ENCODE results near the gene FCRLA.

The FCRLA gene

DNA sequence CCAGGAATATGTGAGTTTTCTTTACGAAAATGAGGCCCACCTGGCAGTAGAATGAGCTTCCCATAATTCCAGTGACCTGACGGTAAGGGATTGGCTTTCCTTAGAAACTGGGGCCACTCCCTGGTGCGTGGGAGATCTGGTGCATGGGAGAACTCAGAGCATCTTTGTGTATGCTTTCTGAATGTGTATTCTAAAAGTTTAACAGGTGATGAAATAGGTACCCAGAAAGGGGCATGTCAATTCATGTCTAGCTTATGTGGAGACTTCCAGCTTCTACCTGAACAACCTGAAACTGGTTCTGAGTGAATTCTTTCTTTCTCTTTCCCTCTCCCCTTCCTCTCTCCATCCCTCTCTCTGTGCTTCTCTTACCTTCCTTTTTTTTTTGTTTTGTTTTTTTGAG lies 15.2 kb upstream of the FCRLA start:
- TF ChIP-seq, protein P1, sequence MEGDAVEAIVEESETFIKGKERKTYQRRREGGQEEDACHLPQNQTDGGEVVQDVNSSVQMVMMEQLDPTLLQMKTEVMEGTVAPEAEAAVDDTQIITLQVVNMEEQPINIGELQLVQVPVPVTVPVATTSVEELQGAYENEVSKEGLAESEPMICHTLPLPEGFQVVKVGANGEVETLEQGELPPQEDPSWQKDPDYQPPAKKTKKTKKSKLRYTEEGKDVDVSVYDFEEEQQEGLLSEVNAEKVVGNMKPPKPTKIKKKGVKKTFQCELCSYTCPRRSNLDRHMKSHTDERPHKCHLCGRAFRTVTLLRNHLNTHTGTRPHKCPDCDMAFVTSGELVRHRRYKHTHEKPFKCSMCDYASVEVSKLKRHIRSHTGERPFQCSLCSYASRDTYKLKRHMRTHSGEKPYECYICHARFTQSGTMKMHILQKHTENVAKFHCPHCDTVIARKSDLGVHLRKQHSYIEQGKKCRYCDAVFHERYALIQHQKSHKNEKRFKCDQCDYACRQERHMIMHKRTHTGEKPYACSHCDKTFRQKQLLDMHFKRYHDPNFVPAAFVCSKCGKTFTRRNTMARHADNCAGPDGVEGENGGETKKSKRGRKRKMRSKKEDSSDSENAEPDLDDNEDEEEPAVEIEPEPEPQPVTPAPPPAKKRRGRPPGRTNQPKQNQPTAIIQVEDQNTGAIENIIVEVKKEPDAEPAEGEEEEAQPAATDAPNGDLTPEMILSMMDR (IDR thresholded peaks at IDR 0.05) = no peak

DNA sequence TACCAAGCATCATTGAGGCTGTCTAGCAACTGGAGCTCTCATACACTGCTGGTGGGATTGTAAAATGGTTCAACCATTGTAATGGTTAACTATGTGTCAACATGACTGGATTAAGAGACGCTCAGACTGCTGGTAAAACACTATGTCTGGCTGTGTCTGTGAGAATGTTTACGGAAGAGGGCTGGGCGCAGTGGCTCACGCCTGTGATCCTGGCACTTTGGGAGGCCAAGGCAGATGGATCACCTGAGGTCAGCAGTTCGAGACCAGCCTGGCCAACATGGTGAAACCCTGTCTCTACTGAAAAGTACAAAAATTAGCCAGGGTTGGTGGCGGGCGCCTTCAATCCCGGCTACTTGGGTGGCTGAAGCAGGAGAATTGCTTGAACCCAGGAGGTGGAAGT lies 4.8 kb upstream of the FCRLA start:
- TF ChIP-seq, protein P1 (IDR thresholded peaks at IDR 0.05) = no peak

DNA sequence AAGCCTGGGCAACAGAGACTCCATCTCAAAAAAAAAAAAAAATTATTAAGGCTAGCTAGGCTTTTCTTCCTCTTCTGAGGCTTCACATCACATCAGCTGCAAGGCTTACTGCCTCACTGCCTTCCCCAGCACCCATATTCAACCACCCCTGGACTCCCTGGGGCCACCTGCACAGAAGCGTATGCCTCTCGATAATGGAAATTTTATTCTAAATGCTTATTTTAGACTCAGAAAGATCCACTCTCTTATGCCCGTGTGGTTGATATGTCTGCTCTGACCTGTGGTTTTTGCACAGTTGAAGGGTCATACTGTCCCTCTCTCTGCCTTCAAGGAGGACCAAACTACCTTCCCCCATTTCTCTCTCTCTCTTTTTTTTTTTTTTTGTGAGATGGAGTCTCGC lies 1.5 kb upstream of the FCRLA start:
- TF ChIP-seq, protein P1 (IDR thresholded peaks at IDR 0.05) = no peak

DNA sequence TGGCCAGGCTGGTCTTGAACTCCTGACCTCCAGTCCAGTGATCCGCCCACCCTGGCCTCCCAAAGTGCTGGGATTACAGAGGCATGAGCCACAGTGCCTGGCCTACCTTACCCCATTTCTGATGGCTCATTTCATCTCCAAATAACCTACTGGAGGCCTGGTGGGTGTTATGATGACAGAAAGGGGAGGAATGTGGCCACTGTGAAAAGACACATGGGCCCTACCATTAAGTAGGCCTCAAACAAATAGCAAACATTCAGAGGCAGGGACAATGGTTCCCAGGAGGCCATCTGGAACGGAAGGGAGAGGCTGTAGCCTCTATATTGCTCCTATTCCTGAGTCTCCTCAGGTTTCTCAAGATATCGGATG lies 932 bp upstream of the FCRLA start:
- TF ChIP-seq, protein P1 (IDR thresholded peaks at IDR 0.05) = no peak

DNA sequence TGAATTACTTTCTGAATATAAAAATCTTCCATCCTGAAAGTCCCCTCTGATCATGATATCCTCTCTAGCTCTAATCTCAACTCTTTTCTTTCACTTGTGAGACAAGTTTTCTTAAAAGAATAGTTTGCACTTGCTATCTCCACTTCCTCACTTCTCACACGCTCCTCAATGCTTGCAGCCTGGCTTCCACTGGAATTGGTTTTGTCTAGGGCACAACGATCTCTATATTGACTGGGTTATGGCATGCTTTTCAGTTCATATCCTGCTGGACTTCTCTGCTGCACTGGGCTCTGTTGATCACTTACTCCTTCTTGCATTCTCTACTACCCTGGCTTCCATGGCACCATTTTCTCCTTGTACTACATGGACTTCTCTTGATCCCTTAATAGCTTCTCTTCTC lies 474 bp downstream of the FCRLA start:
- TF ChIP-seq, protein P1 (IDR thresholded peaks at IDR 0.05) = no peak

DNA sequence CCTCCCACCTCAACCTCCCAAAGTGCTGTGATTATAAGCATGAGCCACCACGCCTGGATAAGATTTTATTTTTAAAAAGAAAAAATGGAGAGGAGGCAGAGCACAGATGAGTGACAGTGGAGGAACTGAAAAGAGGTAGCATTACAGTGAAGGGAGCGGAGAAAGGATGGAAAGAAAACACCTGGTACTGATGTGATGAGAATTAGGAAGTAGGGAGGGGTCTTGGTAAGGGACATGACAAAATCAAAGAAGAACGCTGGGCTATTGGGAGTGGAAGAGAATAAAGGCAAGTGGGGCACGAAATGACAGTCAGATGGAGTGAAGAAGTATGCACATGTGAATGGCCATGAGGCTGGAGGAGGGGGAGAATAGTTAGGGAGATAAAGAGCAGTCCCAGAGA lies 2.3 kb downstream of the FCRLA start:
- TF ChIP-seq, protein P1 (IDR thresholded peaks at IDR 0.05) = no peak

DNA sequence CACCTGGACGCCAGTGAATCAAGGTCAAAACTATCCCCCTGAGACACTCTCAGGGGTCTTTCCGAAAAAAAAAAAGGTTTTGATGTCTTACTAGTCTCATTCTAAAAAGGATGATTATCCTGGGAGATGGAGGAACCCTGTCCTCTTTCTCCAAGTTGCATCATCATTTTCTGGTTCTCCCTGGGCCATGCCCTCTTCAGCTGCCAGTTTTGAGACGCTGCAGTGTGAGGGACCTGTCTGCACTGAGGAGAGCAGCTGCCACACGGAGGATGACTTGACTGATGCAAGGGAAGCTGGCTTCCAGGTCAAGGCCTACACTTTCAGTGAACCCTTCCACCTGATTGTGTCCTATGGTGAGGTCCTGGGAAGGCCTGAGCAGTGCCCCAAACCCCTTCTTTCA lies 3.5 kb downstream of the FCRLA start:
- TF ChIP-seq, protein P1 (IDR thresholded peaks at IDR 0.05) = no peak

DNA sequence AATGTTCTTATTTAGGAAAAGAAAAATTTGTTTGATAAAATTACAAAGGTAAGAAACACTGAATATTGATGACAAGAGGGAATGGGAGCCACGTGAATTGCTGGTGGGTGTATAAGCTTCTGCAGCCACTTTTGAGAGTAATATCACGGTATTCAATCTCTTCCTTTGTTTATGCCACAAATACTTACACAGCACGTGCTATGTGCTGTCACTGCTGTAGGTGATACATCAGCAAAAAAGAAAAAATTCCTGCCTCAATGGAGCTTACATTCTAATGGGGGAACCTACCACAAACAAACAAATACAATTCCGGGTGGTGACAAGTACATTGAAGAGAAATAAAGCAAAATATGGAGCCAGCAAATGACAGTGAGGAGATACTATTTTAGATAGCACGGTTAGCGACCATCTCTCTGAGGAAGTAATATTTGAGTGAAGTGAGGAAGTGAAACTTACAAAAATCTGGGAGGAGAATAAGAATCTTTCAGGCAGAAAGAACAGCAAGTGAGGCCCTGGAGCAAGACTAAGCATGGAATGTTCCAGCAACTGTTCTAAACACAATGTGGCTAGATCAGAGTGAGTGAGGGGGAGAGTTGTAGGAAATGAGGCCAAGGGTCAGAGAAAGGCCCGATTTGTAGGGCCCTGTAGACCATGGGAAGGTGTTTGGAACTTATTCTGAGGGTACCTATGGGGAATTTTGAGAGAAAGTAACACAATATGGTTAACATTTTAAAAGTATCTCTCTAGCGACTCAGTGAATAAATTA lies 11.7 kb downstream of the FCRLA start:
- TF ChIP-seq, protein P1 (IDR thresholded peaks at IDR 0.05) = no peak

Data from LNCAP (cell line).